HG02885 (cell line): ENCODE measurements around the gene DNAJC3.
A peak's percentile ranks its signal among the peaks of the same experiment; 100 is the strongest.
"Not testable (repeated sequence)": the region's sequence is repeated elsewhere in the genome, so short reads cannot be mapped to it uniquely, and the experiment has no call there.

Source experiments
- ATAC-seq: cut with Tn5 transposase; IDR thresholded peaks from one replicate; pipeline ENCODE4 v1.9.1; 2021; ENCODE audit warnings: mild to moderate bottlenecking; ENCODE audit not compliant: unreplicated experiment, poor library complexity

Gene DNAJC3

DNA sequence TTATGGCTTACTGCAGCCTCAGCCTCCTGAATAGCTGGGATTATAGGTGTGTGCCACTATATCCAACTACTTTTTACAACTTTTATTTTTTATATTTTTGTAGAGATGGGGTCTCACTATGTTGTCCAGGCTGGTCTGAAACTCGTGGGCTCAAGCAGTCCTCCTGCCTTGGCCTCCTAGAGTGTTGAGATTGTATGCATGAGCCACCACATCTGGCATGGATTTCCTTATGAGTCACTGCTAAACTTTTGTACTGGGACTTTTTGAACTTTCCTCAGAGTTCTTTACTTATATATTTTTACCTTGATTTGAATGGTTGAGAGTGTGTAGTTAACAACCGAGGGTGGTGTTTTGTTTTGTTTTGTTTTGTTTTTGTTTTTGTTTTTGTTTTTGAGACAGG lies 33.4 kb downstream of the DNAJC3 start:
- no peak for ATAC-seq

DNA sequence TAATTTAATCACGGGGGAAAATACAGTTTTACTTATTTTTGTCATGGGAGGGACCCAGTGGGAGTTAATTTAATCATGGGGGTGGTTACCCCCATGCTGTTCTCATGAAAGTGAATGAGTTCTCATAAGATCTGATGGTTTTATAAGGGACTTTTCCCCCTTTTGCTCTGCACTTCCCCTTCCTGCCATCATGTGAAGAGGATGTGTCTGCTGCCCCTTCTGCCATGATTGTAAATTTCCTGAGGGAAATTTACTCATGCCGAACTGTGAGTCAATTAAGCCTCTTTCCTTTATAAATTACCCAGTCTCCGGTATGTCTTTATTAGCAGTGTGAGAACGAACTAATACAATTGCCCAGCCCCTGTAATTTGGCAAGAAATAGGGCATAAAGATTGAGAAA lies 35.9 kb downstream of the DNAJC3 start:
- not testable (repeated sequence) for ATAC-seq

DNA sequence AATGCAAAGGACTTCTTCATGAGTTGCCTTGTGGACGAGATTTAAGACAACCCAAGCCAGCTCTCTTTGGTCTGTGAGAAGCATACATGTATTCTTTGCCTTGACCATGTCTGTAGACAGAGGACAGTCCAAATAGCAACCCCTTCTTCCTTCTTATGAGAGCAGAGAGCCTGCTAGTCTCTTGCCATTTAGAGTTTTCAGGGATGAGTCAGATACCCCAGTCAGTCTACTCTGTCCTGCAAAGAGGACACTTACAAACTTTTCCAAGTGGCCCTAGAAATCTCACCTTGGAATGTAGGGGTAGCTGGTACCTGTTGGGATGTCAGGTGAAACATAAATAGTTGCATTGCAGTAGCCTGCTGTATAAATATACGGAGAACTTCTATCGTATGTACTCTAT lies 36.7 kb downstream of the DNAJC3 start:
- ATAC-seq = no peak

DNA sequence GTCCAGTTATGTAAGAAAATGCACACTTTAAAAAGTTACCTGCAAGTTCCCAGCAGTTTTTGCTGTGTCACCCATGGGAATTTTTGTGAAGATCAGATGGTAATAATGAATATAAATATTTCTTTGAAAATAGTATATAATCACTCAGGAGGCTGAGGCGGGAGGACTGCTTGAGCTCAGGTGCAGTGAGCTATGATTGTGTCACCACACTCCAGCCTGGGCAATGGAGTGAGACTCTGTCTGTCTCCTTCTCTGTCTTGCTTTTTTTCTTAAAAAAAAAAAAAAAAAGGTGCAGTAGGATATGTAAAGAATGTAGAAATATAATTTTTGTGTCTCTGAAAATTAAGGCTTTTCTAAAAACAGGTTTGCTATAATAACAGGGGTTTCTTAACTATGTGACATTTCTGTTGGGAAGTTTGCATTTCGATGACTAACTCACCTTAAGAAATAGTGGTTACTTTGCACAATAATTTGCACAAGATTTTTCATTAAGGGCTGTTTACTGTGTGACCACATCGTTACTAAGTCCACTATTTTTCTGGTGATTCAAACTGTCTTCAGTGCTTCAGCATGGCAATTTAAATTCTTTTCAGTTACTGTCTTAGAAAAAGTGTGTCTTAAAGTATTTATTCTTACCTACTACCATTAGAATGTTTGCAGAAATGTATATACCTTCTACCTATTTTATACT lies 37.3 kb downstream of the DNAJC3 start:
- ATAC-seq = no peak

DNA sequence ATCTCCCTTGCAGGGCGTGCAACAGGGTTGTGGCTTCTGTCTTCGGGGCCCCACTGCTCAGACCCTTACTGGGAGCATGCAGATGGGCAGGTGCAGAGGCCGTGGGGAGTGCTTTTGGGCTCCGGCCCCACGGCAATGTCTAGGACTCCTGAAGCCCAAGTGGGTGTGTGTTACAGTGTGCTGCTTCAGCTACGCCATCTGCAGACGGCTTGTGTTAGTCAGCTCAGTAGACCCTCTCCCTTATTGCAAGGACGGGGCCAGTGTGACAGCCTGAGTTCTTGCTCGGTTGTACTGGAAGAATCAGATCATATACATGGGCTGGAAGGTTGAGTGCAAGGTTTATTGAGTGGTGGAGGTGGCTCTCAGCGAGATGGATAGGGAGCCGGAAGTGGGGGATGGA lies 39.3 kb downstream of the DNAJC3 start:
- ATAC-seq = no peak

DNA sequence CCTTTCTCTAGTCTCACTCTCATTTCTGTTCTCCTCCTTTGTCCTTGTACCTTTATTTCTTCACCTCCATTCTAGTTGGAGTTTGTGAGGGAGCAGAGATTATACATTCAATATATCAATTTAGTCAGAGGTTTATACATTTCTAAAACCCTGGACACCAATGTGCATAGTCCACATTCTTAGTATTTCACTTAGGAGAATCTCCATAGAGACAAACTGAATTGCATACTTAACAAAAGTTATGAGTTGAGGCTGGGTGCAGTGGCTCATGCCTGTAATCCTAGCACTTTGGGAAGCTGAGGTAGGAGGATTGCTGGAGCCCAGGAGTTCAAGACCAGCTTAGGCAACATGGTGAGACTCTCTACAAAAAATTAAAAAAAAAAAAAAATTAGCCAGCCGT lies 45.3 kb downstream of the DNAJC3 start:
- no peak for ATAC-seq

DNA sequence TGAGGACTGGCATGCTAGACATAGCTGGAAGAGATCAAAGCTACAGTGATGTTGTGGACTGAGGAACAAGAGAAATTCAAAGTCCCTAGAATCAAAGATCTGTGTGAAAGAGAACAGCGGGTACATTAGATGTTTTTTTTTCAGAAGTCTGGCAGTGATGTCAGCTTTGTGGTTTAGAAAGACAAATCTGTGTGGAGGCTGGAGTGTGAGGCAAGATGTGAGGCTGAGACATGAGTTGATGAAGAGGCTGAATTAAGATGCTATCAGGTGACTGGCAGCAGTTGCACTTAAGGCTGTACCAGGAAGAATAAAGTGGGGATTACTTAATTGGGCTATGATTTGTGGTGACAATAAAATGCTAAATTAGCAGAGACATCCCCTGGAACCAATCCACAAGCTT lies 46.5 kb downstream of the DNAJC3 start:
- no peak for ATAC-seq

DNA sequence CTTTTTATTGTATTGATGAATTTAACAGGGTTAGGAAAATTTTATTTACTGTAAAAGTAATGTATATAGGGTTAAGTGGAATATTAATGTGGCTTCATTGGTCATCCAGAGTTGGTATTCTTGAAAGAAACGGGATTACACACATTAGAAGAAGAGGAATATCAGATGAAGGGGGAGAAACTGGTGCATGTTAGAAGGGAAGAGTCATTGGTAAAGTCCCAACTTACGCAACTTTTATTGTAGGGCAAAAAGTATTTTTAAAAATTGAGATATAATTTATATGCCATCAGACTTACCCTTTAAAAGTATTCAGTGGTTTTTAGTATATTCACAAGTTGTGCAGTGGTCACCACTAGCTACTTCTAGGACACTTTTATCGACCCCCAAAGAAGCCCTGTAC lies 47.3 kb downstream of the DNAJC3 start:
- no peak for ATAC-seq

DNA sequence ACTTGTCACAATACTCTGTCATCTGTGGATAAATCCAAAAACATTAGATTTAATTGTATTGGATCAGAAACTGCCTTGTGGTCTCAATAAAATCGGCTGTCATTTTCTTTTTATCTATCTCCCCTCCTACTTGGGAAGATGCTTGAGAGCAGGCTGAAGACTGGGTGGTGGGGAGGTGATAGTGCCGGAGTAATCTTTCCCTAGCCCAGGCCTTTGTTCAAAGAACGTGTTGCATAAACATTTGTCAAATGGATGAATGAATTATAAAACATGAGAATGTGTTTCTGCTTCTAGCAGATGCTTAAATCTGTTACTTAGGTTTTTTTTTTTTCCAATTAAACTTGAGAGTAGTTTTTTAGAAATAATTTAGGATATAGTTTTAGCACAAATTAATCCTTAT lies 49.9 kb downstream of the DNAJC3 start:
- no peak for ATAC-seq

DNA sequence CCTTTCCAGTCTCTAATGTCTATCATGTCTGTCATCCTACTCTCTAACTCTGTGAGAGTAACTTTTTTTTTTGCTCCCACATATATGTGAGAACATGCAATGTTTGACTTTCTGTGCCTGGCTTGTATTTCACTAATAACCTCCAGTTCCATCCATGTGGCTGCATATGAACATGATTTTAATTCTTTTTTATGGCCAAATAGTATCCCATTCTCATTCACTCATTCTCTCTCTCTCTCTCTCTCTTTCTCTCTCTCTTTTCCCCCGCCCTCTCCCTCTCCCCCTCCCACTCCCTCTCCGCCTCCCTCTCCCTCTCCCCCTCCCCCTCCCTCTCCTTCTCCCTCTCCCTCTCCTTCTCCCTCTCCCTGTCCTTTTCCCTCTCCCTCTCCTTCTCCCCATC lies 52.0 kb downstream of the DNAJC3 start:
- ATAC-seq = no peak

DNA sequence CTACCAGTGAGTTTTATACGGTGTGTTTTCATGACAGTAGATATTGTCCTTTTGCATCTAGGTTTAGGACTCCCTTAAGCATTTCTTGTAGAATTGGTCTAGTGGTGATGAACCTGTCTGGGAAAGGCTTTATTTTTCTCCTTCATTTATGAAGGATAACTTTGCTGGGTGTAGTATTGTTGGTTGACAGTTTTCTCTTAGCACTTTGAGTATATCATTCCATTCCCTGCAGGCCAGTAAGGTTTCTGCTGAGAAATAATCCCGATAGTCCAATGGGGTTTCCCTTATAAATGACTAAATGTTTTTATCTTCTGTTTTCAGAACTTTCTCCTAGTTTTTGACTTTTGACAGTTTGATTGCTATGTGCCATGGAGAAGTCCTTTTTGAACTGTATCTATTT lies 57.2 kb downstream of the DNAJC3 start:
- ATAC-seq = no peak

DNA sequence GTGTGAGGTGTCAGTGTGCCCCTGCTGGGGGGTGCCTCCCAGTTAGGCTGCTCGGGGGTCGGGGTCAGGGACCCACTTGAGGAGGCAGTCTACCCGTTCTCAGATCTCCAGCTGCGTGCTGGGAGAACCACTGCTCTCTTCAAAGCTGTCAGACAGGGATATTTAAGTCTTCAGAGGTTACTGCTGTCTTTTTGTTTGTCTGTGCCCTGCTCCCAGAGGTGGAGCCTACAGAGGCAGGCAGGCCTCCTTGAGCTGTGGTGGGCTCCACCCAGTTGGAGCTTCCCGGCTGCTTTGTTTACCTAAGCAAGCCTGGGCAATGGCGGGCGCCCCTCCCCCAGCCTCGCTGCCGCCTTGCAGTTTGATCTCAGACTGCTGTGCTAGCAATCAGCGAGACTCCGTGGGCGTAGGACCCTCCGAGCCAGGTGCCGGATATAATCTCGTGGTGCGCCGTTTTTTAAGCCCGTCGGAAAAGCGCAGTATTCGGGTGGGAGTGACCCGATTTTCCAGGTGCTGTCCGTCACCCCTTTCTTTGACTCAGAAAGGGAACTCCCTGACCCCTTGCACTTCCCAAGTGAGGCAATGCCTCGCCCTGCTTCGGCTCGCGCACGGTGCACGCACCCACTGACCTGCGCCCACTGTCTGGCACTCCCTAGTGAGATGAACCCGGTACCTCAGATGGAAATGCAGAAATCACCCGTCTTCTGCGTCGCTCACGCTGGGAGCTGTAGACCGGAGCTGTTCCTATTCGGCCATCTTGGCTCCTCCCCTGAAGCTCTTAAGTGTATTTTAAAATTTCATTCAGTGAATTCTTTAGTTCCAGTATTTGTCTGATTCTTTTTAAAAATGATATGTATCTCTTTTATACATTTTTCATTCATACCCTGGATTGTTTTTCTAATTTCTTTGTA lies 63.4 kb downstream of the DNAJC3 start:
- ATAC-seq = not testable (repeated sequence)

DNA sequence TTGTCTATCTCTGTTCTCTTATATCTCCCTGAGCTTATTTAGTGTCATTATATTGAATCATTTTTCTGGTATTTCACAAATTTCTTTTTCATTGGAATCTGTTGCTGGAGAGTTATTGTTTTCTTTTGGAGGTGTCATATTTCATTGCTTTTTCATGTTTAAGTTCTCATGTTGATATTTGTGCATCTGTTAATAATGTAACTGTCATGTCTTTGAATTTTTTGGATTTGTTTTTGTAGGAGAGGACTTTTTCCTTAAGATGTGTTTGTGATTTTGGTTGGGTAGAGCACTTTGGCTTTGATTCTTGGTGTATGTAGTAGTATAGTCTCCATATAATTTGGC lies 64.0 kb downstream of the DNAJC3 start:
- no peak for ATAC-seq

DNA sequence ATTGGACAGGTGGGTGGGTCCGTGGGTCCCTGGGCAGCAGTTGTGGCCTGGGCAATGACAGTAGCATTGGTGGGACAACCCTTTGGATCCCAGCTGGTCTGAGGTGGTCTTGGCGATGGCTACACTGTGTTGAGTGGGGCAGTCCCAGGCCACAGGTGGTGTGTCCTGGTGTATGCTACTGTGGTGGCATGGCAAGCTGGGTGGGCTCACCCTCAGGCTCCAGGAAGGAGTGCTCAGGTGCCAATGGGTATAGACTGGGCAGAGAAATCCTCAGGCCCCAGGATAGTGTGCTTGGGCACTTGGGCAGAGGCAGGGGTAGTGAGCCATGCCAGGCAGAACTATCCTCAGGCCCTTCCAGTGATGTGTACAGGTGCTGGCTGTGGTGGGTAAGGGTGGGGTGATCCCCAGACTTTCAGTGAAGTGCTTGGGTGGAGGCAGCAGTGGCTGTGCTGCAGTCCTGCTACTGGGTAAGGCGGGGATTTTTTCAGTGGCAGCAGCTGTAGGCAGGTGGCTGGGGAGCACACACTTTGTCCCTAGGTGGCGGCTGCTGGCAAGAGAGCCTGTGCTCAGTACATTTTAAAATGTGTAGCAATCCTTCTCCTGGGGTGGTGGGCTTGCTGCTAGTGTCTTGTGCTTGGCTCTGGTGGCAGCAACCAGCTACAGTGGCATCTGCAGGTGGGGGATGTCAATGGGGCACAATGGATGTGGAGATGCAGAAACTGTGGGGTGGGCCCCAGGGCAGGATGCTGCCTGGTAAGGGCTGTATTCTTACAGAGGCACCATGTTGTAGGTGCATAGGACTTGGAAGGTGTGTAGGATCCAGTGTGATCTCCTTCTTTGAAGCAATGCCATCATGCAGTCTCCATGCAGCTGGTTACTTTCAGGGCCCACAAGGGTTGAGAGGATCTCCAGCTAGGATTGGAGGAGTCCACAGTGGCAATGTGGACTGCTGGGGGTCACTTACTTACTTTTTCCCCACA lies 64.9 kb downstream of the DNAJC3 start:
- peak; percentile 50 for ATAC-seq

DNA sequence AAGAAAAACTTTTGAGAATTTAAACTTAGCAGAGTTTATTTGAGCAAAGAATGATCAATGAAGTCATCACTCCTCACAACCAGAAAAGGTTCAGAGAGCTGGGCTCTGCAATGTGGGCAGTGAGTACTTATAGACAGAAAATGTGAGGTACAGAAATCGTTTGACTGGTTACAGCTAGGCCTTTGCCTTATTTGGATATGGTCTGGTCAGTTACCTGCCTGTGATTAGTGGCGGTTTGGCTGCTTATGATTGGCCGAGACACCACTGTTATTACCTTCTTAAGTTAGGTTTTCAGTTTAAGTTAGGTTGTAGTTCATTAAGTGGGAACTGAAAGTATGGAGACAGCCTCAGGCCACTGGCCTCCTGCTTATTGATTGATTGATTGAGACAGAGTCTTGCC lies 66.3 kb downstream of the DNAJC3 start:
- no peak for ATAC-seq

DNA sequence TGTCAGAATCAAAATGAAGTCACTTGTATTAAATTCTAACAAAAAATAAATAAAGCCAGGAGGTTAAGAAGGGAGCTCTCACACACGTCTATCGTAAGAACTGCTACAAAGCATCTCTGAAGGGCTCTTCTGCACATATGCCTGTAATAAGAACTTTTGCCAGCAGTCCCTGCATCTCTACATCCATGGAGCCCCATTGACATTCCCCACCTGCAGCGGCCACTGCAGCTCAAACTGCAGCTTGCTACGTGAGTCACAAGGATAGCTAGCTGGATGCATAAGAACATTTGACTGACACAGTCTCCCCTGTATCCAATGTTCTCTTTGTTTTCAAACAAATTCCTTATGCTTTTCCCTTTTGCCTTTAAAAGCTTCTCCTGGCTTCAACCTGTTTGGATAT lies 68.3 kb downstream of the DNAJC3 start:
- ATAC-seq = no peak

DNA sequence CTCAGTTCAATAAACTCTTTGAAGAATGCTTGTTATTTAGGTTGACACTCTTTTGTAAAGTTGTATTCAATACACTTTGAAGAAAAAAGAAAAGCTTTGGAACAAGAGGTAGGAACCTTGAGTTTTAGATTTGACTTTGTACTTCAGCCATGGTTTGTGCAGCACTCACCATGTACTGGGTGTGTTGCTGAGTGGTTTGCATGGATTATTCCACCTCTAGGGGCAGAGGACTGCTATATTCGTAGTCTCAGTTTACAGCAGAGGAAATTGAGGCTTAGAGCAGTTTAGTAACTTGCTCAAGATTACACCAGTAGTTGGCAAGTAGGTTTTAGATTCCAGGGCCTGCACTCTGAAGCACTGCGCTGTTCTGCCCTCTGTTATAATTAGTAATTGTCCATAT lies 68.8 kb downstream of the DNAJC3 start:
- ATAC-seq = no peak

DNA sequence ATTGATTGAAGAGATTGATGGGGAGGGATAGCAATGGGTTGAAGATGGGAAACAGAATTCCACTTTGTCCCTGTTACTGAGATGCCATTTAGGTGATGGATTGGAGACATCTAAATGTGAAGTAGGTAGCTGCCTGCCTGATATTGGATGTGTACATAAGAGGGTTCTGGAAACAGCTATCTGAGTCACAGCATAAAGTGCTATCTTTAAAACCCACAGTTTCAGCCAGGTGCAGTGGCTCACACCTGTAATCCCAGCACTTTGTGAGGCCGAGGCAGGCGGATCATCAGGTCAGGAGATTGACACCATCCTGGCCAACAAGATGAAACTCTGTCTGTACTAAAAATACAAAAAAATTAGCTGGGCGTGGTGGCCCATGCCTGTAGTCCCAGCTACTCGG lies 72.6 kb downstream of the DNAJC3 start:
- ATAC-seq = no peak

DNA sequence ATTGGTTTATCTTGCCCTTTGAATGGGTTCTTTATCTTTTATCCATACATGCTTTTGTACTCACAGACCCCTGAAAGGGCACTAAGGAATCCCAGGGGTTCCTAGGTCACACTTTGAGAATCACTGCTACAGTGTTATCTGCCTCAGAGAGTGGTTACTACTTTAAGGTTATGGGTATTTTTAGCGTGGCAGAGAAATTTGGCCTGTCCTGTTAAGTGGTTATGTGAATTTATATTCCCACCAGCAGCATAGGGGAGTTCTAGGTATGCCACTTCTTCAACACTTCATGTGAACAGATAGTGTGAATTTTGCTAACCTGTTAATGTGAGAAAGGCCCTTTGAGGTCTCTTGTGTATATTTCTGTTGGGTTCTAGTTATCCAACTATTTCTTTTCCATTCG lies 75.7 kb downstream of the DNAJC3 start:
- ATAC-seq = no peak

DNA sequence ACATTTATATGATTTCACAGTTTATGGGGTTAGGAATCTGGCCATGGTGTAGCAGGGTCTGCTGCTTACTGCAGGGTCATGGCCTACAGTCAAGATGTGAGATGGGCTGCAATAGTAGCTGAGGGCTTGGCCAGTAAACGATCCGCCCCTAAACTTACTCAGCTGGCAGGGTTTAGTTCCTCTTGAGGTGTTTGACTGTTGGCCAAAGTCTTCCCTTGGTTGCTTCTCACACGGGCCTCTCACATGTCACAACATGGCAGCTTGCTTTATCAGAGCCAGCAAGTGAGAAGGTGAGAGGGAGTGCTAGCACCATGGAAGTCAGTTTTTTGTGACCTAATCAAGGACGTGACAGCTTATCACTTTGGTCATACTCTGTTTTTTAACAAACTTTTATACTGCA lies 77.1 kb downstream of the DNAJC3 start:
- no peak for ATAC-seq

DNA sequence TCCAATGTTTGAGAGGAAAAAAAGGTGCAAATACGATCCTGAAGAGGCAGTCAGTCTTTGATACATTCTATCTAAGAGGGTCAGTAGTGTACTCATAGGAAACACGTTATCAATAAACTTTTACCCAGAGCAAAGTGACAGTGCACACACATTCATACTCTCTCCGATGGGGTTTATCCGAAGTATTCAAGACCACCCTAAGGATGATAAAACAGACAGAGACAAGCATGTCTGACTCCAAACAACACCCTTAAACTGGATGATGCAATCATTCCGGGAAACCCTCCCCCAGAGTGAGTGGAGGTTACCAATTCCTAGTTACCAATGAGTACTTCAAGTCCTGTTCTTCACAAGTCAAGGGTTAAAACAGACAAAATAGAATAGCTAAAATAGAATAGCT lies 79.1 kb downstream of the DNAJC3 start:
- ATAC-seq = no peak
